ENCODE data around the gene STAC.
"Not testable (repeated sequence)": the region's sequence is repeated elsewhere in the genome, so short reads cannot be mapped to it uniquely, and the experiment has no call there.

STAC gene

DNA sequence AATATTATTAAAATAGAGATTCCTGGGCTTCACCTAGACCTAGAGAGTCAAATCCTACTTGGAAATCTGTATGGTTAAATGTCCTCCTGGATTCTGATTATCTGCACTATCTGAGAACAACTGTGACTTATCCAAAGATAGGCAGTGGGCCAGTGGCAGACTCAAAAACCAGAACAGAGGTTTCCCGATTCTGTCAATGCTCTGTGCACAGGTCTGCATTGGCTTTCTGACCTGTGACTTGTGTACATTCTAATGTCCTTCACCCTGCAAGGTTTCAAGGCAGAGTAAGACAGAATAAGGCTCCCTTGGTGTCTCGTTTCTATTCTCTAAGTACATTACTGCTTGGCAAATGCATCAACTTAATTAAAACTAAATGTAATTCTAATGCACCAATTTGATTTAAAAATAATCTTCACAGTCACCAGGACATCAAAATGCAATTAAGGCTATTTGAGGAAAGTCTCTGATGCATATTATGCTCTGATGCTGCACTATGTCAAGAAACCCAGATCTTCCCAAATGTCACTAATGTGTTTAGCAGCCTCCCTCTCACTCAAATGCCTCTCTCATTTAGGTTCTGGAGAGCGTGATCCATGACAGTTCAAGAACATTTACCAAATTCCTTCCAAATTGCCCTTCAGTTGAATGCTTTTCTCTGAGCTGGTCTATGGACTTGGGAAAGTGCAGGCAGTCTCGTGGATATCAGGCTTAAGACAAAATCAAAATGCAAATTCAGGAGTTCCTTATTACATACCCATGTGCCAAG lies 140.1 kb downstream of the STAC start:
- DNase-seq (ENCODE audit: low spot score): no peak

DNA sequence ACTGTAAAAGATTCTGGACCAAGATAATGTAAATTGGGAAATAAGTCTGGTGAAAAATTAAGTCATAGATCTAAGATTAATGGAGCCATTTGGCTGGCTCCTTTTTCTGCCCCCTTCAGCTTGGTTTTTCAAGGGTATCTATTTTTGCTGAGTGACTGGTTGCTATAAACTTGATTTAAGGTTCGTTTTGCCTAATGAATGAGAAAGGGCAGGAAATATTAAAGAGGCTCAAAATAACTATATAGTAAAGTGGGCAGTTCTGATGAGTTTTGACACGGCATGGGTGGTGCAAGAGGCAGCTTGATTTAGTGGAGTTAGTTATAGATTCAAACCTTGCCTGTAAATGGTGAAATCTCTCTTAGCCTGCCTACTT lies 140.7 kb downstream of the STAC start:
- DNase-seq (ENCODE audit: low spot score): no peak

DNA sequence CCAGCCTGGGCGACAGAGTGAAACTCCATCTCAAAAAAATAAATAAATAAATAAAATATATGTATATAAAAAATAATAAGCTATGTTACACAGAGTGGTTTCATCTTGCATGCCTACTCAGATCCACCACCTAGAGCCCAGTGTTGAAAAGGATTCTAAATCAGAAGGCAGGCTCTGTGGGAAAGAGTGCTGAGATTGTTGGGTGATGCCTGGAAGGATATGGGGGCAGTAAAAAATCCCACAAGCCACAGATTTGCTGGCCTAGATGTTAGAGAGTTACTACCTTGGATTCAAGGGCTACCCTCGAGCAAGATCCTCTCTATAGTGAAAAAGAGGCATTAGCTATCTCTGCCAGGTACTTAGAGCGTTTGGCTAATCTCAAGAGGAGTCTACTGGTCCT lies 144.3 kb downstream of the STAC start:
- DNase-seq (ENCODE audit: low spot score): no peak

DNA sequence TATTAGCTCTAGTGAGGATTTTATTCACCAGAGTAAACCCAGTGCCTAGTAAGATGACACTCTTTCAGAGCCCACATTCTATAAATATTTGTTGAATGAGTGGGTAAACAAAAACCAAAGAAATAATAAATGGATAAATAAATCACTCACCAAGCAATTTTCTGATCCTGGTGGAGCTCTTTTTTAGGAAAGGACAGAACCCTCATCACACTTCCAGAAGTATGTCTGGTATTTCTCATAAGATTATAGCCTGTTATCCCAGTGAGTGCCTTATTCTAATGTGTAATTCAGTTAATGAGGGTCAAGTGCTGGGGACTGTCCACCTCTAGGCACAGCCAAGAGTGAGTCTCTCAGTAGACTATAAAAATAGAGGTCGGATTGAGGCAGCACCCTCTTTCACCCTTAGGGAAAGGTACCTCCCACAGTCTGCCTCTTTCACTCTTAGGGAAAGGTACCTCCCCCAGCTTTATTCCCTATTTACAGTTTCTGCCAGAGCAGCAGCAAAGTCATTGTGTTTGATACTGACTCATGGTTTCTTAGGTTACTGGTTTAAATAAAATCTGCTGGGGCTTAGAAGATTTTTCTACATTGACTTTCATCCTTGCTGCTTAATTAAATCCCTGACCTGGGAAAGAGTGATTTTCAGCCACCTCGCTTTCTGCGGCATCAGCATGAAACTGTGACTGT lies 145.0 kb downstream of the STAC start:
- DNase-seq (ENCODE audit: low spot score): peak; percentile 33

DNA sequence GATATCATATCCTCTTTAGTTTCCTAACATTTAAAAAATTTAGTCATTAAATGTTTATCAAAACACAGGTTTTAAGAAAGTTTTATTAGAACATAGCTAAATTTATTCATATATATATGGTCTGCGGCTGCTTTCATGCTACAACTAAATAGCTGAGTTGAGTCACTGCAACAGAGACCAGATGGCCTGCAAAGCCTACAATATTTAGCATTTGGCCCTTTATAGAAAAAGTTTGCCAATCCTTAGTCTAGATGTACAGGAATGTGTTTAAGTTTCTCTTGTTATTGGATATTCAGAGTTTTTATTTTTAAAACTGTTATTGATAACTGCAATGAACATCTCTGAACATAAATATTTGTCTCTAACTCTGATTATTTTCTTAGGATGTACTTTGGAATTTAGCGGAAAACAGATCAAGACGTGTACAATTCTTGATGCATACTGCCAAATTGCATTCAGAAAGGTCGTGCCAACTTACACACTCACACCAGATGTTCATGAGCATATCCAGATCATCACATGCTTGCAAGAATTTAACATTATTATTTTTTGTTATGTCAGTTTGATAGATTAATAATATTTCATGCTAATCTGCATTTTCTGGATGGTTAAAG lies 157.9 kb downstream of the STAC start:
- DNase-seq (ENCODE audit: low spot score): no peak

DNA sequence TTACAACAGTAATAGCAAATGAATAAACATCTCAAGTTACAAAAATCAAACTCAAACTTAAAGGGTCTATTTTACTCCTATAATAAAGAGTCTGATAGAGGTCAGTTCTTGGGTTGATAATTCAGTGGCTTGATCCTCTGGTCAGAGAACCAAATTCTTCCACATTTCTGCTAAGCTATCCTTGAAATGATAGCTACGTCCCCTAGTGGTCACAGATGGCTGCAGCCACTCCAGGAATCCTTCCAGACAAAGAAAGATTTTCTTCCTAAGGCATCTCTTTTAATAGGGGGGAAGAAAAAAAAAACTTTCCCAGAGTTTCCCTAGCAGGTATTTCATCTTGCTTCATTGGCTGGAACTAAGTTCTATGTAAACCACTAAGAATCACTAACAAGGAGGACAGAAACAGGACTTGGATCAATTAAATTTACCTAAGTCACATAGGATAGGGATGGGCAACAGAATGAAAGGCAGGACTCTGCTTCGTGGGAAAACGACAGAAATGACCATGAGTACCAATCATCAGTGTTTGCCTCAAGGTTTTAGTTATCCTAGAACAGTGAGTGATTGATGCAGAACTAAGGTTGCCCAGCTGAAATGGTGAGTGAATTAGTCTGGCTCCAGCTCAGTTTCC lies 160.7 kb downstream of the STAC start:
- DNase-seq (ENCODE audit: low spot score): peak; percentile 18

DNA sequence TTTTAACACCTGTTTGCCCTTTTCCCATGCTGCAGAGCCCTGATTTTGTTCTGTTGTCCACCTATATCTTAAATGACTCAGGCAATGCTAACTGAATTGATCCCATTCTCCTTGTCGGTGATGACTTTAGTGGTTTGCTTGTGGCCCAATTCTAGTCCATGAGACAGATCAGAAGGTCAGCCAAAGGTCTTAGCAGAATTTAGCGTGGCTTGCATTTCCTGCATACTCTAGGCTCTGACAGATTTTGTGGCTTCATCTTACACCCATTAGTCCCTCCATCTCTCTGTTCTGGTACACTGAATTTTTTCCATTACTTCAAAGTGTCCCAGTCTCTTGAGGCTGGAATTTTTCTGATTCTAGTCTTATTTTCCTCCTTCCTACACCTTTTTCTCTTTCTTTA lies 161.9 kb downstream of the STAC start:
- DNase-seq (ENCODE audit: low spot score): no peak

DNA sequence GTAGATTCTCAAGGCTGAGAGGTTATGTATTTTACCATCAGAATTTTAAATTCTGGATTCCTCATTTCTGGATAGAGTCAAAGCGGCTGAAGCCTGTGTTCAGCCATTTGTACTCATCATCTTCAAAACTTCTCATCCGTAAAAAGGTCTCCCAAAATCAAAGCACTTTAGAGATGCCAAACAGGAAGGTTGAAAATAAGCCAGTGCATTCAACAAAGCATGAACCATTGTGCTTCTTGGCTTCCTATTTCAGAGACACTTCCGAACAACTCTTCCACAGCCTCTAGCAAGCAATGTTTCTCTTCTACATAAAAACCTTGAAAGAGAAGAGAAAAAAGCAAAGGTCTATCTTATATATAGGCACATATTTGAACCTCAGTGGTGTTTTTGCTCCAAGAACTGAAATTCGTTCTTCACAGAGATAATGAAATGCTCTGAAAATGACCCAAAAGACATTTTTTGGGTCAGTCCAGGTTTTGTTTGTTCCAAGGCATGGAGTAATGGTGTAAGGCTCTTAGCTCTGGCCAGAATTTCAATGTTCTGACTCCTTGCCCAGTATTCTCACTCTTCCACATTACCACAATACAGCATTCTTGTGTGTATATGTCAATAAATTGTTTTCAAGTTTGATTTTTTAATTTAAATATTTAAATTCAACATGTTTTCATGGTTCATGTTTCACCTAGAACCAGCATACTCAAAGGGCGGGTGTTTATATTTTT lies 163.1 kb downstream of the STAC start:
- no peak for DNase-seq (ENCODE audit: low spot score)

DNA sequence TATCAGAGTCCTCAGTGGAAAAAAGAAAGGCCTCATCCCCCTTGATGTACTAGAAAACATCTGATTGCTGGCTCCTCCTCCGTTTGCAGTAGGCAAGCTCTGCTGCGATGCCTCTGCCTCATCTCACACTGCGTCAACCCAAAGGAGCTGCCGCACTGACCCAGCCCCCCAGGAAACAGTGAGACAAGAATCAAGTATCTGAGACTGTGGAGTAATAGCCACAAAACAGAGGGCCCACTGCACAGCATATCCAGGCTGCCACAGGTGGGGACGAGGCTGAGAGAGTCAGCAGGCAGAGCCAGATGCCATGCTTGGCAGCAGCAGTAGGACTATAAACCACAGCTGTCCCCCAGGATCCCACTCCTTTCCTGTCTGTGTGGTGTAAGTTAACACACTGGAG lies 165.9 kb downstream of the STAC start:
- DNase-seq (ENCODE audit: low spot score): no peak

DNA sequence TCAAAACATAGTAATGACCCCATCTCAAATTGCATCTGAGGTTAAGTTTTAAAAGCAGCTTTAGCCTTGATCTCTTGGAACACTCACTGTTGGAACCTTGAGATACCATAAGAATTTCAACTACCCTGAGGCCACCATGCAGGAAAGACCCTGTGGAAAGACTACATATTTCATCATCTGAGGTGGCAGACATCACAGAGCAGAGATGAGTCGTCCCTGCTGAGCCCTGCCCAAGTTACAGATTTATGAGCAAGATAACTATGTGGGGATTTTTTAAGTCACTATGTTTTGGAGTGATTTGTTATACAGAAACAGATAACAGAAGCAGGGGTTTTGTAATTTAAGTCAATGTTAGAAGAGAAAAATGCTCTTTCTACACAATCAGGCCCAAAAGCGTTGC lies 168.4 kb downstream of the STAC start:
- no peak for DNase-seq (ENCODE audit: low spot score)

DNA sequence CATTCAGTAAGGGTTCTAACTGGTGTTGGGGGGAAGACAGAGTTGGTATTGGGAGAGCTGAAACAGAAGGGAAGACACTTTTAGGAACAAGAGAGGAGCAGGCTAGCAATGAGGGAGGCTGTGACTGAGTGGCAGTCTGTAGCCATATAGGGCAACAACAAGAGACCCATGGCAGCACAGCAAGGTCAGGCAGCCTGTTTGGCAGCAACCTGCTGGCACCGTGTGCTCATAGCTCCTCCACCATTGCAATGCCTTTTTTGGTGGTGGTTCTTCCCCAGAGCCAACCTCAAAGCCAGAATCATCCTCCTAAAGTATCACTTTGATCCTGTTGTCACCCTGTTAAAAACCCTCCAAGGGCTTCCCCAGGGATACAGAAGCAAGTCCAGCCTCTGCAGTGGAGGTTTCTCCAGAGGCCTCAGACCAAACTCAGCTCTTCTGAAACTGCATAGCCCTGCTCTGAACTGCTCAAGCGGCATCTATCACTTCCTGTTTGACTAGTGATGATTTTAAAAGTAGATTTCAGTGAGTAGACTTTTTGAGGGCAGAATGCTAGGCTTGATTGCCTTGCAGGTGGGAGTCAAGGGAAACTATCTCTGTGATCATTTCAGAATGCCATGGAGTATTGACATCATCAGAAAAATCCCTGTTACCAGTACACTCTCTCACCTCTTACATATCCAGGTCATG lies 176.9 kb downstream of the STAC start:
- DNase-seq (ENCODE audit: low spot score): no peak

DNA sequence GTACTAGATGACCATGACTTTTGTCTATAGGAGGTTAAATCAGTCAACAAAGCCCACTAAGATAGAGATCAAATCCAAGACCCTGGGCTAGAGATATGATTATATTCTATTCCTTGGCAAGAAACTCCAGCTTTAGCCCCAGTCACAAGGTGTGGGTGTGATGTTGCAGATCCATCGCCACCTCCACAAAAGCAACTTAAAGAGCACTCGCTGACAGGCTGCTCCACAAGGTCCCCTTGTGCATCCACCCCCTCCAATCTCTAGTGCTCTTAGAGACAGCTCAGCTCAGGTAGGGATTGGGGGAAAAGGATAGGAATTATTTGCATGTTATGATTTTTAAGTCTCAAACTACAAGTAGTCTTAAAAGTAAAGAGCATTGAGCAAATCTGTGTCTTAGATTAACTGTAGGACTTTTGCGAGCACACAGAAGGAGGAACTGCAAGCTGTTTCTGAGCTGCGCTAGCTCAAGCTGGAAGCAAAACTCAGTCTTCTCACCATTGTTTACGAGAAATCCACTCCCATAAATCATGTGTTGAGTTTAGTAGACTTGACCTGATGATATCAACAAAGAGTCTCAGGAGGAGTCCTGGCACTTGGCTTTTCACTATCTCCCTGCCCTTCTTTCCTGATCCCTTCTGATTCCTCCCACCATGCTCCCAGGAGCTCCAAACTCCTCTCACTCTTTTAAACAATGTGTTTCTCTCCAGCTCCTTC lies 177.6 kb downstream of the STAC start:
- DNase-seq (ENCODE audit: low spot score): no peak

DNA sequence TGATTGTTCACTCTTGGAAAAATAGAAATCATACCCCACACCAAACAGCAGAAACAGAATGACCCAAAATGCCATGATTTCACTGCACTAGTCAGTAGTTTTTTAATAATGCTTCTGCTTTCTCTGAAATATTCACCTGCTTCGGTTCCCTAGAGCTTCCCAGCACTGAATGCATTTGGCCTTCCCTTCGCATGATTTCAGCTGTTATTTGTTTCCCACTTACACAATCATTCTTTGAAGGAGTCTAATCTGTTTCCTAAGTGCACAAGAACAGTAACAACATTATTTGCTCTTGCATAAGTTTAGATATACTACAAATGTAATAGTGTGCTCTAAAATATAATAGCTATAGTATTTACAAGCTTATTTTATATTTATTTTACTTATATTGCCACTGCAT lies 178.7 kb downstream of the STAC start:
- no peak for DNase-seq (ENCODE audit: low spot score)

DNA sequence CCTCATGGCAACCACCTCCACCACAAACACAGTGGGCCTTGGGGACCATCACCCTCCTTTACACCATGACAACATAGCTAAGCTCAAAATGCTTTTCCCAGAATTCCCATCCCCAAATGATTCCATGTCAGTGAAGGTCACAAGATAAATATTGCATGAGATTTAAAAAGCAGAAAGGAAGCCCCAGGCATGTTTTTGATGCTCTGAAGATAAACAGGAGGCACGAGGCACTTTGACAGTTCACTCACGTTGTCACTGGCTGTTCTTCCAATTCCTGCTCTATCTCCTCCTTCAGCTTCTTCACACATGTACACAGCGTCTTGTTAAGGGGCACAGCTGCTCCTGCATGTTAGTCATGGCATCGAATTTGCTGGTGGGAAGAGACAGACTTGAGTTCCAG lies 180.4 kb downstream of the STAC start:
- DNase-seq (ENCODE audit: low spot score): no peak

DNA sequence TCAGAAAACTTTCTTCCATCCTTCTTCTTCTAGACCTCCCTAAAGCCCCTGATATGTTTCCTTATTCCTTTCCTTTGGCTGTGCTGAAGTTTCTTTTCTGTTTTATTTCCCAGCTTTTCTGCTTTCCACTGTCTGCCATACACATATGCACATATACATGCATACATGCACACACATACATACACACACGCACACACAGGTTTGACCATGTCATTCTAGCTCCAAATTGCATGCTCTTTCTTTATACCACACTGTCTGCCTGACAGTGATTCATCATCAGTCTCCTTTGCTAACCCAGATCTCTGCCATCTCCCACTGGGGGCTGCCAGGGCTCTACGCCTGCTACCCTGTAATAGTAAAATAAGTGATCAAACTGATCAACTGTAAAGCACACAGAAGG lies 181.3 kb downstream of the STAC start:
- DNase-seq (ENCODE audit: low spot score): no peak

DNA sequence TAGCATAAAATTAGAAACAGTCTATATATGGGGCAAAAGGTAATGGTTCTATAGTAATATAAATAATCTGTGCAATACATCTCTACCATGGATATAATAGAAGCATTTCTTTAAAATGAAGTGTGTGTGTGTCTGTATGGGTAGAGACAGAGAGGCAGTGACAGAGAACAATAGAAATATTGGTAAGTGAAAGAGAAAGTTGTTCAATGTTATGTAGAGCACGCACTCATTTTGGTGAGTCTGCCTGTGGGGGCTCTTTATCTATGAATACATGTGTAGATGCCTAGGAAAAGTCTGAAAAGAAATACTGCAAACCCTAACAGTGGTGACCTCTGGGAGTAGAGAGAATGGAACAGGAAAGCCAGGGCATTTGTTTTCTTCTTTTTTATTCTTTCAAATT lies 182.6 kb downstream of the STAC start:
- no peak for DNase-seq (ENCODE audit: low spot score)

DNA sequence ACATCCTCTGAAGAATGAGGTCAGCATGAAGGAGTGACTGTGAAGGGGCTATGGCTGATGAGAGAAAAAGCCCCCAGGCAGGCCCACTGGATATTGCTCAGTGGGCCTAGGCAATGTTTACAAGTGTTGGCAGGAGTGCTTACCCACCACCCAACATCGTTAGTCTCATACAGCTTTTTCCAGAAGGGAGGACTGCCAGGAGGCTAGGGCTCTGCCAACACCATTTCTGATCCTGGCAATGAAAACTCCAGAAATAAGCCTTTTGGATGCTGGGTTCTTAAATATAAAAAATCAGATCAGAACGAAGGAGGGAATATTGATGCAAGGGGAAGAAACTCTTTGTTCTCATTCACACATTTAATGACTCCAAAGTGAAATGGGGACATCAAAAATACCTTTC lies 194.9 kb downstream of the STAC start:
- no peak for DNase-seq (ENCODE audit: low spot score)

DNA sequence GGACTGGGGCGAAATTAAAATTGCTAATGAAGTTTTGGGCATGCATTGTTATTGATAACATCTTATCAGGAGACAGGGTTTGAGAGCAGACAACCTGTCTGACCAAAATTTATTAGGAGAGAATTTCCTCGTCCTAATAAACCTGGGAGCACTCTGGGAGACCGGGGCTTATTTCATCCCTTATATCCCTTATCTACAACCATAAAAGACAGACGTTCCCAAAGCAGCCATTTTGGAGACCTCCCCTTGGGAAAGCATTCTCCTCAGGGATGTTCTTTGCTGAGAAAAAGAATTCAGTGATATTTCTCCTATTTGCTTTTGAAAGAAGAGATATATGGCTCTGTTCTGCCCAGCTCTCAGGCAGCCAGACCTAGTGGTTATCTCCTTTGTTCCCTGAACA lies 198.1 kb downstream of the STAC start:
- not testable (repeated sequence) for DNase-seq (ENCODE audit: low spot score)

DNA sequence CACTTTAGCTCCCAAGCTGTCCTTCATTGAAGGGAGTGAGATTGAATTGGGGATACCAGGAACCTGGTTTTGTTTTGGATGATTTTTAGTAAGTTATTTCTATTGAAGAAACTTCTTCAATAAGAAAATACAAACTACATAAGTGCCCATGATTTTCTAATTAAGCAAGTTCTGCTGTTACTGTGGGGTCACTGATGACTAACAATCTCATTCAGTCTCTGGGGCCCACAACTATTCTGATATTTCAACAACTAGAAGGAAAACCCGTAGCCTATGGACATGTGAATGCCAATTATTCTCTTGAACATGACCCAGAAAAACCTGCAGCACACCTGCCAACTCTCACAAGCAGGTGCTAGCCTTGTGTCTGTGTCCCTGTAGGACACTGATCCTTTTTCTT lies 199.4 kb downstream of the STAC start:
- no peak for DNase-seq (ENCODE audit: low spot score)

DNA sequence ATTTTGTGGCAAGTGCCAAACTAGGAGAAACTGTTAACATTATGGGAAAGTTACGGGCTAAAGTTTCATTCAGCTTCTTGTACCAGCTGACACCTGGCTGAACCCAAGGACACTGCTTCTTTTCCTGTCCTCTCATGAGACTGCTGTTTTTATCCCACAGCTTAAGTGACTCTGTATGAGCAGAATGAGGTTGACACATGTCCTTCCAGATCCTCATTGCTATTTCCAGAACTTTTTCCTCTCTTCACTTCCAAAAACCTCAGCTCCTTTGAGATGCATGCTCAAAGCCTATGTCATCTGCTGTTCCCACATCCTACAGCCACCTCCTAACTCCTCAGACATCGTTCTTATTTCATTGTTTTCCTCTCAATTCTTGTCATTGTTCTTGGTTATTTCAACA lies 200.4 kb downstream of the STAC start:
- DNase-seq (ENCODE audit: low spot score): no peak

DNA sequence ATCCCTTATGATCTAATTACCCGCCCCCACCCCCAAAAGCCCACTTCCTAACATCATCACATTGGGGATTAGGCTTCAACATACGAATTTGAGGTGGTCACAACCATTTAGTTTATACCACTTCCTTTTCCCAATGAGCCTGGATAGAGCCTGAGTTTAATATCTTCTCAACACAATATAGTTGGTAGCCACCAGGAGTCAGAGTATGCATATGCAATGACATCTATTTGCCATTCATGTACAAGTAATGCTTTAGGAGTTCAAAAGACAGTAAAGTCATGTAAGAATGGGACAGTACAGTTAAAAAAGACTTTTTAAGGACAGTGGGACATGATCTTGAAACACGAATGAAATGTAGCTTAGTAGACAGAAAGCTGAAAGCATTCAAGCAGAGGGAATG lies 211.7 kb downstream of the STAC start:
- no peak for DNase-seq (ENCODE audit: low spot score)
